IPS-18a (cell line): ENCODE results near the gene NTNG2.
"Not testable (repeated sequence)": the region's sequence is repeated elsewhere in the genome, so short reads cannot be mapped to it uniquely, and the experiment has no call there.

ENCODE experiments used
- H3K27ac ChIP-seq: one replicate; pipeline ENCODE4 v1.5.1; 2013; ENCODE audit warnings: low read length
- H3K27me3 ChIP-seq: one replicate; pipeline ENCODE4 v1.6.1; 2013; ENCODE audit warnings: mild to moderate bottlenecking, low read length; ENCODE audit not compliant: control insufficient read depth, insufficient read depth
- H3K36me3 ChIP-seq: one replicate; pipeline ENCODE4 v1.6.1; 2013; ENCODE audit warnings: low read depth, low read length; ENCODE audit not compliant: control insufficient read depth
- H3K4me1 ChIP-seq: one replicate; pipeline ENCODE4 v1.6.1; 2013; ENCODE audit warnings: low read depth, low read length; ENCODE audit not compliant: control insufficient read depth
- H3K4me3 ChIP-seq: one replicate; pipeline ENCODE4 v1.5.1; 2013; ENCODE audit warnings: low read length
- H3K9ac ChIP-seq: one replicate; pipeline ENCODE4 v1.6.1; 2013; ENCODE audit warnings: mild to moderate bottlenecking, low read length, moderate library complexity
- H3K9me3 ChIP-seq: one replicate; pipeline ENCODE4 v1.6.1; 2013; ENCODE audit warnings: low read depth, low read length; ENCODE audit not compliant: control insufficient read depth

The NTNG2 gene

DNA sequence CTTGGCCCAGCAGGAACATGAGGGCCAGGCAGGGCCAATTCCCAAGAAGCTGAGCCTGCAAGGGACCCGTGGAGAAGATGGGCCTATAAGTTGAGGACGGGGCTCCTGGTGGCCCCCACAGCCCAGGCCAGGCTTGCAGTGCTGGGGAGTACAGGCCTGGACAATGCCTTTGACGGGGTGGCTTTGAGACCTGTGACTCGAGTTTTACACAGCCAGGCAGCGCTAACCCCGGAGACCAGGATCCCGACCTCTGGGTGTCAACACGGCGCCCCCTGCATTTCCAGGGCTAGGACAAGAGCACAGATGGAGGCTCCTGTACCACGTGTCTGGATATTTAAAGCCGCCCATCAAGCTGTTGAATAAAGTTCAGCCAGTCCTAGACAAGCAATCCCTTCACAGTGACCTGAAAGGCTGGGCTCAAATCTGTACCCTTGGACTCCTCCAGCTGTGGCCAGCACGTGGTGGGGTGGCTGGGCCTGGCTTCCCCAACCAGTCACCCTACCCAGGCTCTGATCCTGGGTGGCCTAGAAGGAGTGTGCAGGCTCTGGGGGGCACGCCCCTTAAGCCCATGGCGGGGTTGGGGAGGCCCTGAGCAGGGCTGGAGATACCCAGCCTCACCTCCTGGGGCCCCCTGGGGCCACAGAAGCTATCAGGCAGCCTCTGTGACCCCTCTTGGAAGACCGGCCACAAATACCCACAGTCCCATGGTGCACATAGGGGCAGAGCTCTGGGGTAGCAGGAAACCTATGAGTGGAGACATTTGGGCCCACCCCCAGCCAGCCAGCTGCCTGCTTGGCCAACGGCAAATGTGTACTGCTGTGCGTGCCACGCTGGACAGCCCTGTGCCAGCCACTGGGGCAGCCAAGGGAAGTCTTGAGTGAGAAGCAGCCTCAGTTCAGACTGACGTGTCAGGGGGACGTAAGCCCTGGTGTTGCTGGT is 88.7 kb downstream of the NTNG2 start:
- Histone ChIP-seq H3K9ac (no peak overlapping the region), H3K36me3 (no peaks in the 10 kb centered on the region), H3K27ac (no peak overlapping the region), H3K4me3 (no peak overlapping the region), H3K9me3 (no peaks in the 10 kb centered on the region), H3K27me3 (no peaks in the 10 kb centered on the region), H3K4me1 (no peaks in the 10 kb centered on the region)

DNA sequence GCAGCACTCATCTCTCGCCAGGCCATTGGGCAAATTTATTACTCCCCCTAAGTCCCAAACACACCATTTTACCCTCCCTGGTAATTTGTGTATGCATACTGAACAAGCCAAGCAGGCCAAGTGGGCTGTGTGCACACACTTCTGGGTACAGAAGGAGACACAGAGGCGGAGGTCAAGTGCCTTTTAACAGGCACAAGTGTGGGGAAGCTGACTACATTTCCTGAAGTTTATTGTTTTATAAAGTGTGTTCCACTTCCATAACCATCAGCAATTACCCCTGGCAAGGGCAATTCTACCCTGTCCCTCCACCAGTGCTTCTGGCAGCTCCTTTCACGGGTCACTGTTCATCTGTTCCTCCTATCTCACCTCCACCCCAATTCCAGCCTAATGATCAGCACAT is 99.0 kb downstream of the NTNG2 start:
- Histone ChIP-seq H3K27ac (no peak overlapping the region), H3K9ac (no peak overlapping the region), H3K36me3 (peaks cover 26% of the 10 kb centered on the region), H3K27me3 (no peaks in the 10 kb centered on the region), H3K9me3 (no peaks in the 10 kb centered on the region), H3K4me3 (no peak overlapping the region), H3K4me1 (no peaks in the 10 kb centered on the region)

DNA sequence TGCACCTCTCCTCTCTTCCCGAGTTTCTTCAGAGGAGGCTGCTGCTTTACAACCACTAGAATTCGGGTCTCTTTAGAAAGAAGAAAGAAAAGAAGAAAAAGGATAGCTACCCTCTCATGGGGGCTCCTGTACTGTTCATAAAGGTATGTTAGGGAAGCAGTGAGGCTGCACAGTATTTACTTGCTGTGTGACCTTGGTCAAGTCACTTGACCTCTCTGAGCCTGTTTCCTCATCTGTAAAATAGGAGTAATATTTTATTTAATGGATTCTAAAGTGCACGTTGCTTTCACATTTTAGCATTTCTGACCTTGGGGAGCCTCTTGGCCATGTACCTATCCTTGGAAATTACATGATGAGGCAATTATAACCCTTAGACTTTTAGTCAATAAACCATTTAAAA is 104.2 kb downstream of the NTNG2 start:
- H3K36me3 ChIP-seq: peaks cover 56% of the 10 kb centered on the region
- H3K9ac ChIP-seq: no peak overlapping the region
- no peak overlapping the region for H3K4me3 ChIP-seq
- no peaks in the 10 kb centered on the region for H3K27me3 ChIP-seq
- no peak overlapping the region for H3K27ac ChIP-seq
- no peaks in the 10 kb centered on the region for H3K4me1 ChIP-seq
- H3K9me3 ChIP-seq: no peaks in the 10 kb centered on the region

DNA sequence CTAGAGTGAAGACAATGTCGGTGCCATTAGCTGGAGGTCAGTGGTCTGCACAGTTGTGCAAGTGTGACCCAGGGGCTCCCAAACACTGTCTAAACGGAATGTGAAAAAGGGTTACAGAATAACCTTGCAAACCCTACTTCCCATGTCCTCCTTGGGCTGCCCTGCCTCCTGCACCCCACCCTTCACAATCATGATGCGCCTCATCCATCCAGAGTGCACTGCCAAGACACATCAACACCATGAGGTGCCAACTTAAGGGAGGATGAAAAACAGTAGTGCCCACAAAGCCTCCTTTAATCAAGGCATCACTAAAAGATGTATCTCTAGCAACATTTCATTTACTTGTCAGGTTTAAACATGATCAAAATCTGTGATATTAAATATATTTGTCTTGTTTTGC is 105.8 kb downstream of the NTNG2 start:
- H3K36me3 ChIP-seq: peaks cover 57% of the 10 kb centered on the region
- H3K27ac ChIP-seq: no peak overlapping the region
- H3K27me3 ChIP-seq: no peaks in the 10 kb centered on the region
- H3K4me1 ChIP-seq: no peaks in the 10 kb centered on the region
- no peak overlapping the region for H3K9ac ChIP-seq
- no peak overlapping the region for H3K4me3 ChIP-seq
- H3K9me3 ChIP-seq: no peaks in the 10 kb centered on the region

DNA sequence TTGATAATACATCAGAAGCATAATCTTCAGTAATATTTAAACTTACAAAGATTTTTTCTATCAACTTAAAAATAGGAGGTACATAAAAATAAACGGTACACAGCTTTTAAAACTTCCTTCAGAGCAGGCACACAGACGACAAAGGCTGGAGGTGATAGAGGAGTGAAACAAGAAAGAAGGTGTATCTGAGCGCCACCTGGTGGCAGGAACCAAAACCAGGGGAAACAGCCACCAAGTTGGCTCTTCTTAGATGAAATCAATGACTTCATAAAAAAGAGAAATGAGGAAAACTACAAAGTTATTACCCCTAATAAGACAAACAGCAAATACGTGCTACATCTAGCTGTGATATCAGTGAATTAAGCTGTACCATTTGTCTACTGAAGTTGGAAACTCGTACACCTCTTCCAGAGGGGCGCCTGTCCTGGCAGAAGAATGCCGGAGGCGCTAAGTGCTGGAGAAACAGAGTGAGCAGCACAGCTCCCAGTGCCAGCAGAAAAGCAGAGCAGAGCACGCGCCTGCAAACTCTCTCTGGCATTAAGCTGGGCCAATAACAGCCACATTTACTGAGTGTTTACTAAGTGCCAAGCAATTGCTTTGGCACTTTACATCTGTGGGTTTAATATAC is 107.0 kb downstream of the NTNG2 start:
- no peaks in the 10 kb centered on the region for H3K9me3 ChIP-seq
- H3K27ac ChIP-seq: no peak overlapping the region
- no peak overlapping the region for H3K4me3 ChIP-seq
- no peaks in the 10 kb centered on the region for H3K4me1 ChIP-seq
- H3K9ac ChIP-seq: no peak overlapping the region
- no peaks in the 10 kb centered on the region for H3K27me3 ChIP-seq
- H3K36me3 ChIP-seq: peaks cover 56% of the 10 kb centered on the region

DNA sequence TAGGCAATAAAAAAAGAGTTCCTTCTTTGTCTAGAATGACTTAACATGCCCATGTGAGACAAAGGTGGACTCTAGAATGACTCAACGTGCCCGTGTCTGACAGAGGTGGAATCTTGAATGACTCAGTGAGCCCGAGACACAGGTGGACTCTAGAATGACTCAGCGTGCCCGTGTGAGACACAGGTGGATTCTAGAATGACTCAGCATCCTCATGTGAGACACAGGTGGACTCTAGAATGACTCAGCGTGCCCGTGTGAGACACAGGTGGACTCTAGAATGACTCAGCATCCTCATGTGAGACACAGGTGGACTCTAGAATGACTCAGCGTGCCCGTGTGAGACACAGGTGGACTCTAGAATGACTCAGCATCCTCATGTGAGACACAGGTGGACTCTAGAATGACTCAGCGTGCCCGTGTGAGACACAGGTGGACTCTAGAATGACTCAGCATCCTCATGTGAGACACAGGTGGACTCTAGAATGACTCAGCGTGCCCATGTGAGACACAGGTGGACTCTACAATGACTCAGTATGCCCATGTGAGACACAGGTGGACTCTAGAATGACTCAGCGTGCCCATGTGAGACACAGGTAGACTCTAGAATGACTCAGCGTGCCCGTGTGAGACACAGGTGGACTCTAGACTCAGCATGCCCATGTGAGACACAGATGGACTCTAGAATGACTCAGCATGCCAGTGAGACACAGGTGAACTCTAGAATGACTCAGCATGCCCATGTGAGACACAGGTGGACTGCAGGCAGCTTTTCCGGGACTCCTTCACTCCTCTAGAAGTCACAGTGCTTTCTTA is 108.1 kb downstream of the NTNG2 start:
- H3K36me3 ChIP-seq: peaks cover 55% of the 10 kb centered on the region
- not testable (repeated sequence) for H3K27ac ChIP-seq, H3K4me1 ChIP-seq, H3K9ac ChIP-seq, H3K4me3 ChIP-seq, H3K27me3 ChIP-seq, H3K9me3 ChIP-seq

DNA sequence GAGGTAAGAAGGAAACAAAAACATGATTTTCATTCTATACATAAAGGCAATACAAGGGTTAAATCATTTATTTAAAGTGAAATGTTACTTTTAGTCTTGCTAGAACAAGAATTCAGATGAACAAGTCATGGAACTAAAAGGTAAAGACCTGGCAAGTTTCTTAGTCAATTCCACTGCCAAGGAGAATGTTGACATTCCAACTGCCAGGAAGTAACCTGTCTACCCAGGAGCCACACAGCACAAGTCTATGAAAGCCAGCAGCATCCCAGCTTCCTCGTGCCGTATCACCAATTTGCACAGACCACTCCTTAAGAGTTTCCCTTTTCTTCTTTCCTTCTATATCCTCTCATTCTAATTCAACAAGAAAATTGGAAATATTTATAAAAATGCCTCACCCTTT is 113.0 kb downstream of the NTNG2 start:
- Histone ChIP-seq H3K27ac (no peak overlapping the region), H3K4me1 (no peaks in the 10 kb centered on the region), H3K9me3 (no peaks in the 10 kb centered on the region), H3K27me3 (no peaks in the 10 kb centered on the region), H3K36me3 (peaks cover 80% of the 10 kb centered on the region), H3K9ac (no peak overlapping the region), H3K4me3 (no peak overlapping the region)

DNA sequence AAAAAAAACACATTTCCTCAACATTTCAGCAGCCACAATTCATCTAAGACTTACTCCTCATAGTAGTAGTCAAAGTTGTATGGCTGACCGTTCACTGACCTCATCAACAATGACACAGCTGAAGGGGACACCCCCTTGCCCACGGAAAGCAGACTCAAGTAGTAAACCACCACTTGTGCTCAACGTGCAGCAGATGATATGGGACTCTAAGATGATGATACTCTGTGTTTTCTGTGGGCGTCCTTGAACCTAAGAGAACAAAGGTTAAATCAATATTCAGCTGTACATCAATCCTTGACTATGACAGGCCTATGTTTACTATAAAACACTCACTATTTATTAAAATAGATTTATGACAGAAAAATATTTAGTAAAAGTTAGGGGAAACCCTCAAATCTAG is 121.3 kb downstream of the NTNG2 start:
- Histone ChIP-seq H3K9ac (no peak overlapping the region), H3K27ac (no peak overlapping the region), H3K9me3 (no peaks in the 10 kb centered on the region), H3K27me3 (no peaks in the 10 kb centered on the region), H3K4me3 (no peak overlapping the region), H3K36me3 (peaks cover 83% of the 10 kb centered on the region), H3K4me1 (no peaks in the 10 kb centered on the region)

DNA sequence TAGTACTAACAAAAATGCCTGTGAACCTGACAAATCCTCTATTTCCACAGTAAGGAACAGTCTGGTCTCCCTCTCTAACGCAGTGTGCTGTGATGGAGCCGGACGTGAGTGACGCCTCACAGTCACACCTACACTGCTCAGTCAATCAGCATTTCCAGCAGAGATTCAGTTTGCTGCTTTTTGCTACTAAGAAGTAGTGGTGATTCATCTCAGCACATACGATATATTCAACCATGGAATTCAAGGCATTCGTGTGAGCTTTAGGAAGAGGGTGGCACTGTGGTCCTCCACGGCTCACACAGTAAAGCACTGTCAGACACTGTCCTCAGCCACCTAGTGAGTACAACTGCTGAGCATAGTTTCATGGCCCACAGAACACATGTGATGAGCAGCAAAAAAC is 122.0 kb downstream of the NTNG2 start:
- H3K4me1 ChIP-seq: no peaks in the 10 kb centered on the region
- no peaks in the 10 kb centered on the region for H3K9me3 ChIP-seq
- no peak overlapping the region for H3K9ac ChIP-seq
- H3K36me3 ChIP-seq: peaks cover 77% of the 10 kb centered on the region
- H3K27me3 ChIP-seq: no peaks in the 10 kb centered on the region
- H3K4me3 ChIP-seq: no peak overlapping the region
- no peak overlapping the region for H3K27ac ChIP-seq

DNA sequence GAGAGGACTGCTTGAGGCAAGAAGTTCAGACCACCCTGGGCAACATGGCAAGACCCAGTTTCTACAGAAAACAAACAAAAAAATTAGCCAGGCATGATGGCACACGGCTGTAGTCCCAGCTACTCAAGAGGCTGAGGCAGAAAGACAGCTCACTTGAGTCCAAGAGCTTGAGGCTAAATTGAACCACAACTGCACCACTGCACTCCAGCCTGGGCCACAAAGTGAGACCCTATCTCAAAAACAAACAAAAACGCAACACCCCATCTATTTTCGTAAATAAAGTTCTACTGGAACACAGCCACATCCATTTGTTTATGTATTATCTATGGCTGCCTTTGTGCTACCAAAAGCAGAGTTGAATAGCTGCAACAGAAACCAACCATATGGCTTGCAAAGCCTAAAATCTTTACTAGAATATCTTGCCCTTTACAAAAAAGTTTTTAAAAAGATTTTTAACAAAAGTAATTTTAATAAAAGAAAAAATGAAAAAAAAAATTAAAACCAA is 125.5 kb downstream of the NTNG2 start:
- H3K9ac ChIP-seq: no peak overlapping the region
- H3K9me3 ChIP-seq: no peaks in the 10 kb centered on the region
- peaks cover 52% of the 10 kb centered on the region for H3K36me3 ChIP-seq
- no peak overlapping the region for H3K27ac ChIP-seq
- no peaks in the 10 kb centered on the region for H3K4me1 ChIP-seq
- H3K4me3 ChIP-seq: no peak overlapping the region
- no peaks in the 10 kb centered on the region for H3K27me3 ChIP-seq

DNA sequence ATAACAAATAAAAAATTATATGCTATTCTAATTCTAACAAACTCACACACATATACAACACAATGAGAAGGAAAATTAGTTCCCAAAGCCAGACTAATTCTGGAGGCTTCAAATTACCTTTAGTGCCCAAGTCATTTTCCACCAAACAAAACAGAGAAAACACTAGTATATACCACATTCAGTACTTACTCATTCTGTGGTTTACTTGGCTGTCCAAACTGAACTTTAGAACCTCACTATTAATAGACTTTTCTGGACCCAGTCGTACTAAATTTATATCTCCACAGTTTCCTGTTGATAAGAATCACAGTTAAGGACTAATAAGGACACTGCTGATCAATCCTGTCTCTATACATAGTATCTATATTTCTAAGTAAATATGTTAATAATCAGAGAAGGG is 126.5 kb downstream of the NTNG2 start:
- peaks cover 41% of the 10 kb centered on the region for H3K36me3 ChIP-seq

More for the DNA sequence above, 126.5 kb downstream of the NTNG2 start:
- H3K27me3 ChIP-seq: no peaks in the 10 kb centered on the region
- H3K9me3 ChIP-seq: no peaks in the 10 kb centered on the region
- H3K27ac ChIP-seq: no peak overlapping the region
- H3K9ac ChIP-seq: no peak overlapping the region
- H3K4me1 ChIP-seq: no peaks in the 10 kb centered on the region
- no peak overlapping the region for H3K4me3 ChIP-seq
